Occipital lobe (tissue), 2 donors: ENCODE measurements around the gene RFFL. TPM values are rescaled to one million over a fixed set of nuclear protein-coding genes. Genes with fewer than 3 reads are reported as not detected.
"Not testable (repeated sequence)": the region's sequence is repeated elsewhere in the genome, so short reads cannot be mapped to it uniquely, and the experiment has no call there.

Experiments
- DNase-seq: peaks from one replicate; lab custom pipeline; 2025; lab: John Stamatoyannopoulos, UW
- total RNA-seq: library from RNA; depleted of rRNA; stranded (reverse); fragments of >200 nt; gene quantifications from one replicate; pipeline ENCODE4 v1.2.3, GENCODE V29; 2014

The RFFL gene
- total RNA-seq, 1 donor from 2014 or later: 7.8 TPM

DNA sequence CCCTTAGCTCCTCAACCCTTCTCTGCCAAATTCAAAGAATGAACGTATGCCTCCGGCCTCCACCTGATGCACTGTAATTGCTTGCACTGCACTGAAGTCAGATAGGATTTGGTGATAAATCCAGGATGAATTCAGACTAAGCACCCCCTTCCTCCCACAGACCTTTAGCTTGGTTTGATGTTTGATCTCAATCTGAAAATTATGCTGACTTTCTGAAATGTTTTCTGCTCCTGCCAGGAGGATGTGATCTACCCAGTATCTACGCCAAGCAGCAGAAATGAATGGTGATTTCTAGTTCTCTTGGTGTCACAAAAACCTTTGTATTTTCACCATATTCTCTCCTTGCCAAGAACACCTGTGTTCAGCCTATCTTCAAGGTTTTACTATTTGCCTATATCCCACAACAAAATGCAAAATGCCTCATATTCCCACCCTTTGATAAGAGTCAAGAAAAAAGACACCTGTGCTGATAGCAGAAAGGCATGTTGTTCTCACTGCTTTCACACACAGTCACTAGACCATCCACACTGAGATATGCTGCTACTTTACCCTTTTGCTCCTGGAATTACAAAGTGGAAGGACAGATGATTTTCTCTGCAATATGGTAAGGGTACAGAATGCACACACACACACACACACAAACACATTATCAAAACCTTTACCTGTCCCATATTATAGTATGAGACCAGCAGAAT lies 14.7 kb downstream of the RFFL start:
- DNase-seq: no peak

DNA sequence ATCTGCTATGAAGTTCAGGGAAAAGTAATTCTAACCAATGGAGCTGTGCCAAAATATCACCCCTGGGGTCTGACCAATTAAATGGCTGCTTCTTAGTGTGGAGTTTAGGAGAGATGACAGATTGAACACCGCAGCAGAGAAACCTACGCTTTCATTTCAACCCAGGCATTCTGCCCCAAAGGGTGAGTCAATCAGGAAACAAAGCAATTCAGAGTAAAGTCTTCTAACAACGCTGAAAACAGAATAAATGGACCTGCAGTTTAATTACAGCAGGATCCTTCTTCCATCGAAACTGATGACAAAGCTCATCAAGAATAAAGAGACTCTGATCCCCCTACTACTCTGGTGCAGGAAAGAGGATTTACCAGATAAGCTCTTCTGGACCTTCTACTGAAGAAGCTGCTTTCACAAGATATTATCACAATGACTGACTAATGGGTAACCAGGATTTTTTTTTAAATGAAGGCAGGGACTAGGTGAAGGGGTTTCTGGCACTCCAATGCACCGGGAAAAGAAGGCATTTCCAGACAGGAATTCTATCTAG lies 16.7 kb downstream of the RFFL start:
- no peak for DNase-seq

DNA sequence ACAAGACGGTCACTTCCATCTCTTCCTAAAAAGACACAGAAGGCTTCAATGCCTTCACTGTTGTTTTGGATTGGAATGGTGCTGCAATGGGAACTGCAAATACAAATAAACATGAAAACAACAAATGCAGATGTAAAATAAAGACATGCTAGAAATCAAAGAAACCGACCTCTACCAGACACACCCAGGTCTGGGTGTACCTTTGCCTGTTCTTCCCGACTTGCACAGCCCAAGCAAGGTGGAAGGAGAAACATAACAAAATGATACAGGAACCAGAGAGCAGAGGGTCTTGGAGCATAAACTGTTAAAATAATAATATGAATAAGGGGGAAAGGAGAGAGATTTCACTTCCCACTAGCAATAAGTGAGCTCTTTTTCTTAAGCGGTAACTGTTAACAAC lies 17.3 kb downstream of the RFFL start:
- no peak for DNase-seq

- not testable (repeated sequence) for DNase-seq
Measured at GRCh38 chr17:35045458-35045979, 18.0 kb downstream of the RFFL start.

GRCh38 chr17:35044181-35044580 lies 19.3 kb downstream of the RFFL start:
- no peak for DNase-seq

DNA sequence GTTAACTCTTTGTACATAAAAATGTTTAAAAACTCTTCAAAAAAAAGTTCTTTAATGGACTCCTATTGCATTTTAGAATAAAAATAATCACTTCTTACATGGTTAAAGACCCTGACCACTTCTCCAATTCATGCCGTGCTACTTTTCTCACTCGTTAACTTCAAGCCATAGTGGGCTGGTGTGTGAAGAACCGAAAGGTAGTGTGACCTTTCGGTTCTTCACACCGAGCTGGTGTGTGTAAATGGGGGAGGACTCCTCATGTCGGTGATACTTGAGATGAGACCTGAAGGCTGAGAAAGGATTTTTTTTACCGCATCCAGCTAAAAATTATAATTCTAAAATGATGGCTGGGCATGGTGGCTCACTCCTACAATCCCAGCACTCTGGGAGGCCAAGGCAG lies 22.1 kb downstream of the RFFL start:
- DNase-seq: no peak

DNA sequence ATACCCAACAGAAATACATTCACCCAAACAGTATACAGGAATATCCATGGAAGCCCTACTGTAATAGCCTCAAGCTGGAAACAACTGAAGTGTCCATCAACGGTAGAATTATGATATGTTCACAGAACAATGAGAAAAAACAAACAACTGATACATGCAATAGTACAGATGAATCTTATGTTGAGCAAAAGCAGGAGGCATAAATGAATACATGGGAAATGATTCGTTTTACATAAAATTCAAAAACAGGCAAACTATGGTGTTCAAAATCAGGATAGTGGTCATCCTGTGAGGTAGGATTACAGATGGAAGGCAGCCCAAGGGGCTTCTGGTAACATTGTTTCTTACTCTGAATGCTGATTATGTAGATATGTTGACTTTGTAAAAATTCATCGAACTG lies 25.1 kb downstream of the RFFL start:
- no peak for DNase-seq

GRCh38 chr17:35030780-35031179 lies 32.7 kb downstream of the RFFL start:
- DNase-seq: no peak

- DNase-seq: no peak
Measured at GRCh38 chr17:35028531-35029262, 34.8 kb downstream of the RFFL start.

DNA sequence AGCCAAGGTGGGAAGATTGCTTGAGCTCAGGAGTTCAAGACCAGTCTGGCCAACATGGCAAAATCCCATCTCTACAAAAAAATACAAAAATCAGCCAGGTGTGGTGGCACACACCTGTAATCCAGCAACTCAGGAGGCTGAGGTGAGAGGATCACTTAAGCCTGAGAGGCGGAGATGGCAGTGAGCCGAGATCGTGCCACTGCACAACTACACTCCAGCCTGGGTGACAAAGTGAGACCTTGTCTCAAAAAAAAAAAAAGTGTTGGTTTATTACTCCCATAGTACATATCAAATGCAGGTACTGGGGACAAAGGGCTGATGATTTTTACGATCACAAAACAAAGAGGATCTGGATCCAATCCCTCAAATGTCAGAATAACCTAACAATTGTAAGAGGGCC lies 35.4 kb downstream of the RFFL start:
- DNase-seq: not testable (repeated sequence)

DNA sequence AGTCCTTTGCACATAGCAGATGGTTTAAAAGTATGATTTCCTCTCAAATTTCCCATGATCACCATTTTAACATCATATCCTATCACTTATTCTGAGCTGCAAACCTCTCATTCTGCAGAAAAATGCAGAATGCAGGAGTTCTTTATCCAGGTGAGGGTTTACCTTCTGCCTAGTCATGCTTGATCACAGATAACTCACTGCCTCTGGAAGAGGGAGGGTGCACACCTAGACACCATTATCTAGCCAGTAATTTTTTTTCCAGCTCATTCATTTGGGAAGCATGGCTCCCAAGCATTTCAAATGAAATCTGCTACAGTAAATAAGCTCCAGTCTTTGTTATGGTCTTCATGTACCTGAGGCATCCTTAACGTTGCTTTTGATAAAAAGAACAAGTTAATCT lies 38.0 kb downstream of the RFFL start:
- DNase-seq: no peak

GRCh38 chr17:35023538-35023937 lies 40.0 kb downstream of the RFFL start:
- no peak for DNase-seq

- DNase-seq: peak; percentile 88
Measured at GRCh38 chr17:35022536-35023063, 40.9 kb downstream of the RFFL start.

DNA sequence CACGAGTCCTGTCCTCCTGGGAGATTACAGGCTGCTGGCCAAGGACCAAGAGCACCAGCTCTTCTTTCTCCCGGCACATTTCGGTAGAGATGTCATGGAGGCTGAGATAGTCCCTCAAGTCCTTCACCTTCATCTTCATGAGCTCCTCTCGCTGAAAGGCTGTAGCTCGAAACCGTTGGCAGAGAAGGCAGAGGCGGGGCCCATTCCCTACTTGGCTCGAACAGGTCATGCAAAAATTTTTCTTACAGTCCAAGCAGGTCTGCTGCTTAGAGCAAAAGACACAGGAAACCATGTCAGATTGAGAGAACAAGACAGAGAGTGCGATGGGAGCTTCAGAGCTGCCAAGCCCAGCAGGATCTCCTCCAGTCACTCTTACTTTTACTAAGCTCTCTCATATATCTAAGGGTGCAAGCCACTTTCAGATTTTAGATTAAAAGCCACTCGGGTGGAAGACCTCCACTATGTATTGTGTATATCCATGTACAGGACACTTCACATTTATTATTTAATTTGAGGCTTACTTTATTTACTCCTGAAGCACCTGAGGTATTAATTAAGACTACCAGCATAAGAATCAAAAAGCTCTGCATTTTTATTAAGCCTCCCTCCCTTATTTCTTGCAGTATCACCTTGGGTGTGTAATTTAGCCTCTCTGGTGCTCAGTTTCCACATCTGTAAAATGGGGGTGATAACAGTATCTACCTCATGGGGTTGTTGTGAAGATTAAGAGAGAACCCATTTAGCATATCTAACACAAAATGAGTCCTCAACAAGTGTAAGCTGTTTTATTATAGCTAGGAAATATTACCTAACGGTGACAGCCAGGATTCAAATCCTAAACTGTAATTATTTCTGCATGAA lies 41.8 kb downstream of the RFFL start:
- no peak for DNase-seq

- no peak for DNase-seq
Measured at GRCh38 chr17:35019386-35020179, 43.9 kb downstream of the RFFL start.

DNA sequence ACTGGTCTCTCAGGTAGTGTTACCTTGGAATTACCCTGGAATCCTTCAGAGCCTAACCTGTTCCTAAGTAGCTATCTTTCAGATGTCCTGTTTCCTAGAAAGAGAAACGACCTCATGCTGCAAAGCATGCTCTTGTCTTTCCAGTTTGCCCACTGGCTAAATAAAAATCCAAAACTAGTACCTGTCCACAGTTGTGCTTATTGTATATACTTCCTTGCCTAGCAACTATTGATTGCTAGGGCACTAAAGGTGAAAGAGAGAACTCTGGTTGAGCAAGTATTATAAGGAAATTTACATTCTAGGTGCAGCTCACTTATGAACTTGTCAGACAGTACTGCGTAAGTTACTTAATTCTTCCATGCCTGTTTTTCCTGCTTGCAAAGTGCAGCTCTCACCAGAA lies 44.7 kb downstream of the RFFL start:
- no peak for DNase-seq

- no peak for DNase-seq
Measured at GRCh38 chr17:35017021-35017420, 46.5 kb downstream of the RFFL start.

DNA sequence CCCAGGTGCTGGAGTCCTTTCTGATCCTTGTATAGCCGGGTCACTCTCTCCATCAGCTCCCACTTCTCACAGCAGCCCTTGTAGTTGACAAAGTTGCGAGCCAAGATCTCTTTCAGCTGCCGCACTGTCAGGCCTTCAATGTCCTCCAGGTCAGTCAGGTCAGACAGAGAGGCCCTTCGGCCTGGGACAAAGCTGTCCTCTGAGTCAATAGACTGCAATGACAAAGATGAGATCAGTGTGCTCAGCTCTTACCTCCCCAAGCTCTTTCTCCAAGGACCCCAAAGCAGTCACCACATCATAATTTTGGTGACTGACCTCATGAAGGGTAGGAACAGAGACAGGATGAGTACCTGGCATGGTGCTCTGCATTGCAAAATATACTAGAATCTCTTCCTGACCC lies 47.1 kb downstream of the RFFL start:
- DNase-seq: no peak

GRCh38 chr17:35011671-35012216 lies 51.8 kb downstream of the RFFL start:
- DNase-seq: no peak

GRCh38 chr17:35010093-35010492 lies 53.4 kb downstream of the RFFL start:
- no peak for DNase-seq
